ENCODE results near the gene IQCM. TPM values are rescaled to one million over a fixed set of nuclear protein-coding genes. Genes with fewer than 3 reads are reported as not detected.

Gene IQCM
- total and polyA plus RNA-seq, 10 of the 15 experiments (the other 5 are each of a cell fraction or from before 2014, with no cell fraction given): not detected

GRCh38 chr4:149747646-149748045 lies 68.0 kb downstream of the IQCM start:
- RAD21 ChIA-PET (ENCODE audit: unreplicated experiment): no interaction called here
- H3K27me3 ChIP-seq (replicated peaks in 1 of 2; ENCODE audit: control insufficient read depth in 2 of 2, insufficient read depth in 2 of 2, low read length in 1 of 2): no peaks in the 10 kb centered on the region
- no peaks in the 10 kb centered on the region for H3K79me2 ChIP-seq (ENCODE audit: control insufficient read depth, insufficient read depth, low read length)
- ATAC-seq: no peak
- H3K4me1 ChIP-seq (ENCODE audit: control insufficient read depth, insufficient read depth, low read length): no peaks in the 10 kb centered on the region
- H3K9me3 ChIP-seq (replicated peaks; ENCODE audit: control insufficient read depth, insufficient read depth, low read length): no peaks in the 10 kb centered on the region
- no peak for DNase-seq (ENCODE audit: low read depth, low spot score)
- in situ Hi-C loops (cut with MboI): no loop called here
- POLR2A ChIA-PET: no interaction called here
- no peak overlapping the region for H3K9ac ChIP-seq (ENCODE audit: control insufficient read depth, insufficient read depth, low read length)
- WGBS (ENCODE audit: insufficient coverage, insufficient replicate concordance, low lambda C conversion rate, missing lambda C conversion rate): 0% methylated on average over 2 of the region's 2 CpGs
- H4K20me1 ChIP-seq (ENCODE audit: control insufficient read depth, insufficient read depth): no peaks in the 10 kb centered on the region
- SMC1A ChIA-PET (ENCODE audit: uncharacterized antibody, unreplicated experiment): no interaction called here
- H3K27ac ChIP-seq (ENCODE audit: control insufficient read depth, insufficient read depth): no peak overlapping the region
- CTCF ChIA-PET: no interaction called here
- no peak overlapping the region for H2AFZ ChIP-seq (ENCODE audit: control insufficient read depth, low read depth, low read length)
- H3K4me2 ChIP-seq (ENCODE audit: control insufficient read depth, insufficient read depth): no peak overlapping the region
- no peak overlapping the region for H3K4me3 ChIP-seq
- TF ChIP-seq RBBP5 (conservative IDR thresholded peaks at IDR 0.05): no peak
- TF ChIP-seq ATF7 (IDR thresholded peaks at IDR 0.05; ENCODE audit: low read depth): no peak
- TF ChIP-seq FOXK2 (IDR thresholded peaks at IDR 0.05): no peak
- TF ChIP-seq, protein P1, sequence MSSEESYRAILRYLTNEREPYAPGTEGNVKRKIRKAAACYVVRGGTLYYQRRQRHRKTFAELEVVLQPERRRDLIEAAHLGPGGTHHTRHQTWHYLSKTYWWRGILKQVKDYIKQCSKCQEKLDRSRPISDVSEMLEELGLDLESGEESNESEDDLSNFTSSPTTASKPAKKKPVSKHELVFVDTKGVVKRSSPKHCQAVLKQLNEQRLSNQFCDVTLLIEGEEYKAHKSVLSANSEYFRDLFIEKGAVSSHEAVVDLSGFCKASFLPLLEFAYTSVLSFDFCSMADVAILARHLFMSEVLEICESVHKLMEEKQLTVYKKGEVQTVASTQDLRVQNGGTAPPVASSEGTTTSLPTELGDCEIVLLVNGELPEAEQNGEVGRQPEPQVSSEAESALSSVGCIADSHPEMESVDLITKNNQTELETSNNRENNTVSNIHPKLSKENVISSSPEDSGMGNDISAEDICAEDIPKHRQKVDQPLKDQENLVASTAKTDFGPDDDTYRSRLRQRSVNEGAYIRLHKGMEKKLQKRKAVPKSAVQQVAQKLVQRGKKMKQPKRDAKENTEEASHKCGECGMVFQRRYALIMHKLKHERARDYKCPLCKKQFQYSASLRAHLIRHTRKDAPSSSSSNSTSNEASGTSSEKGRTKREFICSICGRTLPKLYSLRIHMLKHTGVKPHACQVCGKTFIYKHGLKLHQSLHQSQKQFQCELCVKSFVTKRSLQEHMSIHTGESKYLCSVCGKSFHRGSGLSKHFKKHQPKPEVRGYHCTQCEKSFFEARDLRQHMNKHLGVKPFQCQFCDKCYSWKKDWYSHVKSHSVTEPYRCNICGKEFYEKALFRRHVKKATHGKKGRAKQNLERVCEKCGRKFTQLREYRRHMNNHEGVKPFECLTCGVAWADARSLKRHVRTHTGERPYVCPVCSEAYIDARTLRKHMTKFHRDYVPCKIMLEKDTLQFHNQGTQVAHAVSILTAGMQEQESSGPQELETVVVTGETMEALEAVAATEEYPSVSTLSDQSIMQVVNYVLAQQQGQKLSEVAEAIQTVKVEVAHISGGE (CRISPR knock-in tag; IDR thresholded peaks at IDR 0.05): no peak
- TF ChIP-seq MAX (IDR thresholded peaks at IDR 0.05; ENCODE audit: low read depth, low read length): no peak
- TF ChIP-seq NRF1 (conservative IDR thresholded peaks at IDR 0.05; ENCODE audit: low read depth, low read length): no peak
- no peak for TF ChIP-seq JUNB (IDR thresholded peaks at IDR 0.05)
- TF ChIP-seq, protein P2, sequence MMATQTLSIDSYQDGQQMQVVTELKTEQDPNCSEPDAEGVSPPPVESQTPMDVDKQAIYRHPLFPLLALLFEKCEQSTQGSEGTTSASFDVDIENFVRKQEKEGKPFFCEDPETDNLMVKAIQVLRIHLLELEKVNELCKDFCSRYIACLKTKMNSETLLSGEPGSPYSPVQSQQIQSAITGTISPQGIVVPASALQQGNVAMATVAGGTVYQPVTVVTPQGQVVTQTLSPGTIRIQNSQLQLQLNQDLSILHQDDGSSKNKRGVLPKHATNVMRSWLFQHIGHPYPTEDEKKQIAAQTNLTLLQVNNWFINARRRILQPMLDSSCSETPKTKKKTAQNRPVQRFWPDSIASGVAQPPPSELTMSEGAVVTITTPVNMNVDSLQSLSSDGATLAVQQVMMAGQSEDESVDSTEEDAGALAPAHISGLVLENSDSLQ (IDR thresholded peaks at IDR 0.05): no peak
- TF ChIP-seq FOXM1 (IDR thresholded peaks at IDR 0.05; ENCODE audit: low read depth, low read length): no peak
- TF ChIP-seq STAT1 (conservative IDR thresholded peaks at IDR 0.05): no peak
- no peak for TF ChIP-seq ELK1 (IDR thresholded peaks at IDR 0.05; ENCODE audit: low read depth, low read length)
- no TSS peak for BruUV-seq (replicated peaks)
- intact Hi-C loops (cut with micrococcal nuclease; ENCODE audit: unreplicated experiment): no loop called here
- no peak for FAIRE-seq
- H3K36me3 ChIP-seq (ENCODE audit: control insufficient read depth in 2 of 2, insufficient read depth in 2 of 2, low read length in 1 of 2): no peaks in the 10 kb centered on the region
